IPS-18c (cell line): Measurements from ENCODE around the gene FGD5.

ENCODE experiments used
- H3K4me3 ChIP-seq: 2 replicates; pipeline ENCODE4 v1.7.0; 2013; ENCODE audit warnings: low read depth, mild to moderate bottlenecking, low read length, moderate library complexity; ENCODE audit not compliant: insufficient read depth
- H3K9me3 ChIP-seq: one replicate; pipeline ENCODE4 v1.6.1; 2013; ENCODE audit warnings: mild to moderate bottlenecking, low read length, moderate library complexity; ENCODE audit not compliant: control insufficient read depth, insufficient read depth

The FGD5 gene

DNA sequence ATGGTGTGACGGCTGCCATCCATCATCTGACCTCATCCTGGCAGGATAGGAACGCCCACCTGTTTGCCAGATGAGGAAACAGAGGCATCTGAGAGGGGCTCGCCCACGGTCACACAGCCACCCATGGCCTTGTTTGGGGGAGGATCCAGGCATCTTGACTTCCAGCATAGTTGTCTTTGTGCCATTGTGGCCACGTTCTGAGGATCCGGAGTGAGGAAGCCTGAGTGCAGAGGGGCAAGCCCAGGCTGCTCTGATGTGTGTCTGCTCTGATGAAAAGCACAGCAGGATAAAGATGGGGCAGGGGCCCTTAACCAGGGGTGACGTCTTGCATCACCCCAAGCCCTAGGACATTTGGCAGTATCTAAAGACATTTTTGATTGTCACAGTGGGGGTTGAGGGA, 58.7 kb downstream of the FGD5 start:
- no peak overlapping the region for H3K4me3 ChIP-seq
- no peaks in the 10 kb centered on the region for H3K9me3 ChIP-seq

DNA sequence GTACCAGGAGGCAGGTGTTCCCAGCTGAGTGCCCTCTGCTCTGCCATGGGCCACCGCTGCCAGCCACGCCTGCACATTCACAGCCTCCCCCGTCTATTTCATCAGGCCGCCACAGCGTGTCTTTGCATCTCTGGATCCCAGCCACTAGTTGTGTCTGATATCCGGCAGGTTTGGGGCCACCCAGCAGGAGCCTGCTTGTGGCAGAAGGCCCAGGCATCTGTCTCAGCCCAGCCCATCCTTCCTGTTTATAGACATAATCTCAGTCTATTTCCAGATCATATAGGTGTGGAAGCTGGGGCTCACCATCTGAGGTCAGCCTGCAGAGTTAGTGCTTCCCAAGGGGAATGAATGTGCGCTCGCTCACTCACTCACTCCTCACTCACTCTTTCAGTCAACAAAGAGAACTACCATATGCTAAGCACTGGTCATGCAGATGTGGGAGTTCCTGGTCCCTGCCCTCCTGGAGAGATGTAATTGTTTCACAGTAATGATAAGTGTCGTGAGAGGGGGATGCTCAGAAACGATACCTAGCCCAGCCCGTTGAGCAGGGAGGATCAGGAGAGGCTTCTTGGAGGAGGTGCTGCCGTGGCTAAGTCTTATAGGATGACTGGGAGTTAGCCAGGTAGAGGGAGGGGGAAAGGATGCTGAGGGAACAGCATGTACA, 60.6 kb downstream of the FGD5 start:
- Histone ChIP-seq H3K9me3 (no peaks in the 10 kb centered on the region), H3K4me3 (no peak overlapping the region)

DNA sequence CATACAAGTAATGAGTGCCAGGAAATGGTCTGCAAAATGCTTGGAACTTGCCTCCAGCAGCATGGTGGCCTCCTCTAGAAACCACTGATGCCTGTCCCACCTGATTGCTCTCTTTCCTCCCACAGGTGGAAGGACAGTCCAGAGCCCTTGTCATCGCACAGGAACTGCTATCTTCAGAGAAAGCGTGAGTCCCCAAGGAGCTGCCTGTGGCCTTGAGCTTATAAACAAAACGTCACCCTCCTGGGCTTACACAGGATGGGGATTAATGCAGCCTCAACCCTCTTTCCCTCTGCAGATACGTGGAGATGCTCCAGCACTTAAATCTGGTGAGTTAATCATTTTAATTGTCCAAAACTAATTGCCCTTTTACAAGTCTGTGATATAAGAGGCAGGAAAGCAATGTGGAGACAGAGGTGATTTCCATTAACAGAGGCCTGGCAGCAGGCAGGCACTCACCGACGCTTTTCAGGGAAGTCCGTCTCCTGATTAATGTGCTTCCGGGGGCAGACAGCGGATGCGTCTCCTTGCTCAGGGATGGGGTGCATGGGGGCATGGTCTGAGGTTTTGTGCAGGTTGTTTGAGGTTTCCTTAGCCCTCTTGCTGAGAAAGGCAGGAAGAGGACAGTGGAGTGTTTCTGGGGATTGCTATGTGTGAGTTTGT, 61.8 kb downstream of the FGD5 start:
- Histone ChIP-seq H3K9me3 (no peaks in the 10 kb centered on the region), H3K4me3 (no peak overlapping the region; the same call in 1 of the 2 replicates)

DNA sequence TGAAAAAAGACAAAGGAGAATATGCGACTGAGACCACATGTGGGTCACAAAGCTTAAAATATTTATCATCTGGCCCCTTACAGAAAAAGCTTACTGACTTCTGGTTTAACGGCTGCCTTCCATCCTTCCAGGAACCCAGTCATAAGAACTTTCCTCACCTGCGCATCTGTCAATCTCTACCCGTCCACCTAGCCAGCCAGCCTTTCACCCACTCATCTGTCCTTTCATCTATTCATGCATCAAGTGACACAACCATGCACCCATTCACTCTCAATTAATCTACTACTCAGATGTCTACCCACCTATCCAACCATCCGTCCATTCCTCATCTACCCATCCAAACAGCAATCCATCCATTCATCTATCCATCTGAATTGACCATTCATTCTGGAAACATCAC, 64.5 kb downstream of the FGD5 start:
- no peak overlapping the region for H3K4me3 ChIP-seq
- H3K9me3 ChIP-seq, result no peaks in the 10 kb centered on the region

DNA sequence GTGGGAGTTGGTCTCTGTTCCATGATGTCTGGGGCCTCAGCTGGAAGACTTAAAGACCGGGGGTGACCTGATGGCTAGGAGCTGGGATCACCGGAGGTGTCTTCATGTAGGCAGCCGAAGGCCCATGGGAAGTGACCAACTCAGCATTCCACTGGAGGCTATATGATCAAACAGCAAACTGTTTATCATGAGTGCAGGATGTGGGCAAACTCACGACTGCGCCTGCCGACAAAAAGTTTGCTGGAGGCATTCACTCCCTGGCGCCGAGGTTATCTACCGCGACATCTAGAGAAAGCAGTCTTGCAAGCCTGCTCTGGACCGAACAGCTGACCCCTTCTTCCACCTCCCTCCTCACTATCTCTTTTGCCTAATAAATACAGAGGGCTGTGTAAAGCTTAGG, 65.9 kb downstream of the FGD5 start:
- no peak overlapping the region for H3K4me3 ChIP-seq
- H3K9me3 ChIP-seq, result no peaks in the 10 kb centered on the region

DNA sequence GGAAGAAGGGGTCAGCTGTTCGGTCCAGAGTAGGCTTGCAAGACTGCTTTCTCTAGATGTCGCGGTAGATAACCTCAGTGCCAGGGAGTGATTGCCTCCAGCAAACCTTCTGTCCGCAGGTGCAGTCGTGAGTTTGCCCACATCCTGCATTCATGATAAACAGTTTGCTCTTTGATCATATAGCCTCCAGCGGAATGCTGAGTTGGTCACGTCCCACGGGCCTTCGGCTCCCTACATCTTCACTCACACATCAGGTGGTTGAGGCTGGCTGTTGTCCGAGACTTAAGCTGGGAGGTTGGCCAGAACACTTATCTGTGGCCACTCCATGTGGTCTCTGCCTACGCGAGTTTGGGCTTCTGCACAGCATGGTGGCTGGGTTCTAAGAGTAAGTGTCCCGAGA, 66.5 kb downstream of the FGD5 start:
- Histone ChIP-seq H3K9me3 (no peaks in the 10 kb centered on the region), H3K4me3 (no peak overlapping the region)

DNA sequence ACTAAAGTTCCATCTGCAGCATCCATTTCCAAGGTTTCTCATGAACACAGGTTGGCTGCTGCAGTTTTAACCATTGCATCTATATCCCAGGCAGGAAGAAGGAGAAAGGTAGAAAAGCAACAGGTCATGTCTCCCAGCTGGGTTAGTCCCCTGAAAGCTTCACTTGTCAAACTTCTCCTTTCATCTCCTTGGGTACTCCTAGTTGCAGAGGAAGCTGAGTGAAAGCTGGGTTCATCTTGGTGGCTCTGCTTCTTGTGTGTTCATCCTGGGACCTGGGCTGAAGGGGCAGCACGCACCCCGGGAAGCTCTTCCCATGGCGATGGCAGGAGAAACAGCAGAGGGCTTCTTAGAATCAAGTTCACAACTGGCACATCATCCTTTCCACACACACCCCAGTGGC, 67.3 kb downstream of the FGD5 start:
- no peak overlapping the region for H3K4me3 ChIP-seq

DNA sequence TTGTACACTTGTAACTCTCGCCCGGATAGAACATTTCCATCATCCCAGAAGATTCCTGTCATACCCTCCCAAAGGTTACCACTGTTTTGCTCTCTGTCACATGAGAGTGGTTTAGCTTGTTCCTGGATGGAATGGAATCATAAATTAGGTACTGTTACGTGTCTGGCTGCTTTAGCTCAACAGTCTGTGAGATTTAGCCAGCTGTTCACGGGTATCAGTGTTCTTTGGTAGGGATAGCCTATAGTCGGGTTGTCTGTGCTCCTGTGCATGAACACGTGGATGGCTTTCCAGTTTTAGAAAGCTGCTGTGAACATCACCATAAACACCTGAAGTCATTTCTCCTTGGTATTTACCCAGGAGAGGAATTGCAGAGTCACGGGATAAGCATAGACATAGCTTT, 70.4 kb downstream of the FGD5 start:
- H3K9me3 ChIP-seq, result peaks cover 2% of the 10 kb centered on the region
- H3K4me3 ChIP-seq, result no peak overlapping the region

More for the DNA sequence above, 67.3 kb downstream of the FGD5 start:
- H3K9me3 ChIP-seq, result no peaks in the 10 kb centered on the region

DNA sequence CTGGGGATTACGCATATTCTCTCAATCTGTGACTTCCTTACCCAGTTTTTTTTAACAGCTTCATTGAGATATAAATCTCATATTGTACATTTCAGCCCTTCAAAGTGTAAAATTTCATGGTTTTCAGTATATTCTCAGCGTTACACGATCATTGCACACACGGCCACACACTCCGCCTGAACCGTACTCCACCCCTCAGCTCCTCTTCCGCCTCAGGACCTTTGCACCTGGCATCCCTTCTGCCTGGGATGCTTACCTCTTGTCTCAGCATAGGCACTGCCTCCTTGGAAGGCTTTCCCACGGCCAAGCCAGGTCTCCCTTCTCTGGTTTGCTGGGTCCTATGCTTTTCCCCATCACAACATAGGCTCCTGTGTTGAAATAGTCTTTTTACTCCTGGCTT, 71.2 kb downstream of the FGD5 start:
- Histone ChIP-seq H3K9me3 (peaks cover 2% of the 10 kb centered on the region), H3K4me3 (no peak overlapping the region)

DNA sequence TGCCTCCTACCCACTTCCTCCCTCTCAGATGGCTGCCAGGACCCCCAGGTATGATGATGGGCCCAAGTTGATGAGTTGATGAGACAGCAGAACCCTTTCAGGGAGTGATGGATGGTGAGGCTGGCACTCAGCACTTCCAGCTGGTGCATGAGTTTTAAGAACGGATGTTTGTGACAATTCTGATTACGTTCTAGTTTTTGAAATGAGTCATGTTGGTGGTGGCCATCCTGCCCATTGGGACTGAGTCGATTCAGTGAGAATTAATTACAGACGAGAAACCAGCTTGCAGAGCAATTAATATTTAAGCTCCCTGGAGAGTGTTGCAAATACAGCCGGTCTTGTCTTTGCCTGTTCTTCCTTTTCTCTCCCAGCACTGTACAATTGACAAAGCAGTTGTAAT, 71.7 kb downstream of the FGD5 start:
- peaks cover 2% of the 10 kb centered on the region for H3K9me3 ChIP-seq
- H3K4me3 ChIP-seq, result no peak overlapping the region

DNA sequence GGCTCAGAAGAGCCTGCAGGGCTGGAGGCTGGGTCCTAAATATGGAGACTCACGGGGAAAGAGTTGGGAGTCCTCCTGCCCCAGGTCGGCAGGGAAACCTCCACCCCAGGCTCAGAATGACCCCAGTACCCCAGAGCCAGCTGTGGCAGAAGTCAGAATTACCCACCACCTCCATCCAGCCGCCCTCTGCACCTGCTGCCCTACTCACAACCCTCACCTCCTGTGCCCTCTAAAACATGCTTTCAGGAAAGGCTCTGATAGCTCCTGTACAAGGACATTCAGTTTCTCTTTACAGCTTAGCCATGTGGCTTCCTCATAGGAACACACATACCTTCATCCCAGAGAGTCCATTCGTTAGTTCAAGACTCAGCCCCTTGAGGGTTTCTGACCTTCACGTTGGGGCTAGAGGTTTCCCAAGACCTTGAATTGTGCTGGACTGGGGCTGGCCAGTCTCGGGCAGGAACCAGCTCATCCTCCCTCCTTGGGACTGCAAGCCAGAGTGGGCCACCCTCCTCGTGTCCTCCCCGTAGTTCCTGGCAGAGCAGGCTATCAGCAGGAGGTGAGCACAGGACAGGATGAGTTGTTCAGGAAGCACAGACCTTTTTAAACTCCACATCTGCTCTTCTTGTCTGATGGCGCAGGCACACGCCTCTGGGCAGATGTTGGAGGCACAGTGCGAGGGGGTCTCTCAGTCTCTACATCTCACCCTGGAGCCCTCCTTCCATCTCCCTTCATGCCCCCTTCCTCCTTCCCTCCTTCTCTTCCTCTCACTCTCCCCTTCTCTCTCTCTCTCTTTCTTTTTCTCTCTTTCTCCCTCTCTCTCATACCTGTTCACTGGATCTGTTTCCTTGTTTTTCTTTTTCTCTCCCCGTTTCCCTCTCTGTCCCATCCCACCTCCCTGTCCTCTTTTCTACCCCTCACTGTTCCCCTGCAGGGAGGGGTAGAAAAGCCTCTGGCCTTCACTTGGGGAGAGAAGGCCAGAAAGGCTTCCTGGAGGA, 72.7 kb downstream of the FGD5 start:
- Histone ChIP-seq H3K4me3 (no peak overlapping the region), H3K9me3 (peaks cover 2% of the 10 kb centered on the region)

DNA sequence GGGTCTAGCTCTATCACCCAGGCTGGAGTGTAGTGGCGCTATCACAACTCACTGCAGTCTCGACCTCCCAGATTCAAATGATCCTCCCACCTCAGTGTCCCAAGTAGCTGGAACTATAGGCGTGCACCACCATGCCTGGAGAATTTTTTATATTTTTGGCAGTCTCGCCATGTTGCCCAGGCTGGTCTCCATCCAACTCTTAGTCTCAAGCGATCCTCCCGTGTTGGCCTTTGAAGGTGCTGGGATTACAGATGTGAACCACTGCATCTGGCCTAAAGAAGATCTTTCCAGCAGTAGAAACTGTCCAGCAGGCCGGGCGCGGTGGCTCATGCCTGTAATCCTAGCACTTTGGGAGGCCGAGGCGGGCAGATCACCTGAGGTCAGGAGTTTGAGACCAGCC, 73.5 kb downstream of the FGD5 start:
- peaks cover 2% of the 10 kb centered on the region for H3K9me3 ChIP-seq
- no peak overlapping the region for H3K4me3 ChIP-seq

DNA sequence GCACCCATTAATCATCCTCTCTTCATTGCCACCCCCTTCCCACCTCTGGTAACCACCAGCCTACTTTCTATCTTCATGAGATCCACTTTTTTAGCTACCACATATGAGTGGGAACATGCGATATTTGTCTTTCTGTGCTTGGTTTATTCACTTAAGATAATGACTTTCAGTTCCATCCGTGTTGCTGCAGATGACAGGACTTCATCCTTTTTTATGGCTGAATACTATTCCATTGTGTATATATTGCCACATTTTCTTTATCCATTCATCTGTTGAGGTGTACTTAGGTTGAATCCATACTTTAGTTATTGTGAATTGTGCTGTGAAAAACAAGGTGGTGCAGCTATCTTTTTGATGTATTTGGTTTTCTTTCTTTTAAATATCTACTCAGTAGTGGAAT, 75.3 kb downstream of the FGD5 start:
- no peak overlapping the region for H3K4me3 ChIP-seq
- peaks cover 2% of the 10 kb centered on the region for H3K9me3 ChIP-seq

DNA sequence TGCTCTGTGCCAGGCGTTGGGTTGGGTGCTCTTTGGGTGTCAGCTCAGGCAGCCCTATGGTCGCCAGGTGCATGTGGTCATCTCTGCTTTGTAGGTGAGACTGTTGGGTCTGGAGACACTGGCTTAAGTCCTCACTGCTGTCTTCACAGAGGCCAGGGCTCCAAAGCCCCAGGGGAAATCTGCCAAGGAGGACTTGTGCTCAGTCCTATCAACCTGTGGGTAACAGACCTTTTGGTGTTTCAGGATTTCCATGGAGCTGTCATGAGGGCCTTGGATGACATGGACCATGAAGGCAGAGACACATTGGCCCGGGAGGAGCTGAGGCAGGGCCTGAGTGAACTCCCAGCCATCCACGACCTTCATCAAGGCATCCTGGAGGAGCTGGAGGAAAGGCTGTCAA, 78.5 kb downstream of the FGD5 start:
- Histone ChIP-seq H3K9me3 (peaks cover 2% of the 10 kb centered on the region), H3K4me3 (no peak overlapping the region)

DNA sequence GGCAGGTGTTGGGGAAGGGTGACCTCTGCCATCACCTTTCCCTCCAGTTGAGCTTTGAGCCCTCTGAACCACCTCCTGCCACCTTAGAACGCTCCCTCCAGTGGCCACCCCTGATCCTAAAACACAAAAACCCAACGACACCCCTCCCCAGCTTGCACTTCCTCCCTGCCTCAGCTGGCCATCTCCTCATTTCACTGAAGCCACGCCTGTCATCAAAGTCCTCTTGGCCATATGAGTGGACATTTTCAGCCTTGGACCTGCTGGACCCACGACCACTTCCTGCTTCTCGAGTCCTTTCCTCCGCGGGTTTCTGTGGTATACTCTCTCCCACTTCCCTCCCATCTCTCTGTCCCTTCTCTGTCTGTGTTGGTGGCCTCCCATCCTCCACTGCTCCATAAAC, 80.2 kb downstream of the FGD5 start:
- no peak overlapping the region for H3K4me3 ChIP-seq
- peaks cover 2% of the 10 kb centered on the region for H3K9me3 ChIP-seq

DNA sequence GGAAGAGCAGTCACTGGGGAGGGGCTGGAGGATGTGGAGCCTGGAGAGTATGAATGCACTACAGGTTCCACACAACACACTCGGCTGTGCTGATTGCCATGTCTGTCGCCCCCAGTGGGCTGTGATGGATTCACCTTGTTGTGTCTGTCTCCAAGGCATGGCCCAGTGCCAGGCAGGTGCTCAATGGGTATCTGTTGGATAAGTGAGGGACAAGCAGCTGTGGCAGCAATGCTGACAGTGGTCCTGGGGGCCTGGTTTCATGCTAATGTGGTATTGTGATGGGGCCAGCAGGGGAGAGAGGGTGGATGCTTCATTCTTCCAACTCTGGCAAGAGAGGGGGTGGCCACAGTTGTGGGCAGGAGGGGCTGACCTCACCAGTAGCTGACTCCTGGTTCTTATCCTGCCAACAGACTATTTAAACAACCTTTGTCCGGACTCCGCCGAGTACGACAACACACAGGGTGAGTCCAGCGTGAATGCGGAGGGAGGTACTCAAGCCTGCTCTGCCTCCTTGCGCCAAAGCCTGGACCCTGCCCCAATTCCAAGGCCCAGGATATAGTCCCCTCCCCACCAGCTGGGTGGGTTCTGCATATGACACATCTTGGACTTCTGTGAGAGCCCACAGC, 81.3 kb downstream of the FGD5 start:
- no peak overlapping the region for H3K4me3 ChIP-seq
- no peaks in the 10 kb centered on the region for H3K9me3 ChIP-seq
